Measurements from ENCODE around the gene DENND5B. TPM values are rescaled to one million over a fixed set of nuclear protein-coding genes. Genes with fewer than 3 reads are reported as not detected.

The DENND5B gene
- total and polyA plus RNA-seq, 2 of the 4 experiments (the other 2 are of a cell fraction): 5.5 to 13.4 TPM

- no peaks in the 10 kb centered on the region for H3K9me3 ChIP-seq (ENCODE audit: control insufficient read depth, insufficient read depth, low read length)
- intact Hi-C loops (cut with micrococcal nuclease): no loop called here
- H3K56ac ChIP-seq (ENCODE audit: extremely low read depth, insufficient read depth, low read length): no peak overlapping the region
- no peak overlapping the region for H2BK15ac ChIP-seq (ENCODE audit: low read depth, low read length)
- peaks cover 4% of the 10 kb centered on the region for H3K9me1 ChIP-seq (ENCODE audit: insufficient read depth, low read length)
- H3K27me3 ChIP-seq (ENCODE audit: control insufficient read depth, insufficient read depth, low read length): no peaks in the 10 kb centered on the region
- no peak overlapping the region for H2BK20ac ChIP-seq (ENCODE audit: low read depth, low read length)
- no peak overlapping the region for H3K4me3 ChIP-seq (ENCODE audit: insufficient read depth, low read depth, low read length)
- BruUV-seq (replicated peaks): no TSS peak
- TF ChIP-seq FOS (IDR thresholded peaks at IDR 0.05; ENCODE audit: low read depth, low read length) (no peak), CEBPB (IDR thresholded peaks at IDR 0.05; ENCODE audit: low read depth, low read length) (no peak), MAZ (IDR thresholded peaks at IDR 0.05; ENCODE audit: borderline replicate concordance, low read depth, low read length) (no peak), USF2 (IDR thresholded peaks at IDR 0.05; ENCODE audit: low read depth, low read length) (no peak), MAFK (IDR thresholded peaks at IDR 0.05; ENCODE audit: low read depth, low read length) (no peak), MXI1 (IDR thresholded peaks at IDR 0.05; ENCODE audit: borderline replicate concordance, low read depth, low read length) (no peak), CTCF (conservative IDR thresholded peaks at IDR 0.05; ENCODE audit: low read depth, low read length) (no peak), POLR2A (IDR thresholded peaks at IDR 0.05; ENCODE audit: low read depth, low read length) (no peak), SMC3 (IDR thresholded peaks at IDR 0.05; ENCODE audit: low read depth, low read length) (no peak), NFE2L2 (IDR thresholded peaks at IDR 0.05; ENCODE audit: low read depth, low read length) (no peak), ELK1 (IDR thresholded peaks at IDR 0.05; ENCODE audit: borderline replicate concordance, low read depth, low read length) (no peak), RAD21 (IDR thresholded peaks at IDR 0.05; ENCODE audit: low read length) (no peak), CHD1 (IDR thresholded peaks at IDR 0.05; ENCODE audit: low read depth, low read length) (no peak), RCOR1 (IDR thresholded peaks at IDR 0.05; ENCODE audit: insufficient replicate concordance, low read length) (no peak)
- no peak overlapping the region for H2AK9ac ChIP-seq (replicated peaks; ENCODE audit: low read depth, low read length, poor library complexity)
- H4K5ac ChIP-seq (ENCODE audit: low read depth, low read length): no peak overlapping the region
- H3K23ac ChIP-seq (ENCODE audit: low read depth, low read length): no peak overlapping the region
- no peak overlapping the region for H3K4ac ChIP-seq (ENCODE audit: low read depth, low read length)
- H3K4me2 ChIP-seq (ENCODE audit: low read depth, low read length): no peak overlapping the region
- no peak overlapping the region for H3K9ac ChIP-seq (ENCODE audit: low read depth, low read length)
- no peak overlapping the region for H2BK5ac ChIP-seq (ENCODE audit: low read depth, low read length, poor library complexity, severe bottlenecking)
- H4K20me1 ChIP-seq (ENCODE audit: insufficient read depth, low read length): no peaks in the 10 kb centered on the region
- DNase-seq (no peak), ATAC-seq (ENCODE audit: low read depth) (no peak)
- ChIA-PET POLR2A (ENCODE audit: unreplicated experiment) (no interaction called here), CTCF (no interaction called here)
- H3K27ac ChIP-seq (ENCODE audit: insufficient read depth, low read length): no peak overlapping the region
- WGBS, 2 experiments (ENCODE audit: extremely low coverage in 2 of 2, insufficient read length in 1 of 2): no CpG with 5 or more reads among the region's 6 CpGs
- H3K14ac ChIP-seq (replicated peaks; ENCODE audit: low read depth, low read length): no peak overlapping the region
- in situ Hi-C loops (cut with MboI; ENCODE audit: low sequenced_read_pairs): no loop called here
- no peak overlapping the region for H4K8ac ChIP-seq (ENCODE audit: low read depth in 2 of 2, low read length in 2 of 2)
- no peak overlapping the region for H4K91ac ChIP-seq (ENCODE audit: insufficient read depth, low read depth, low read length)
- H2BK120ac ChIP-seq (ENCODE audit: low read depth, low read length): no peak overlapping the region
- H3K18ac ChIP-seq (ENCODE audit: low read depth, low read length): no peak overlapping the region
- dilution Hi-C loops (cut with HindIII; ENCODE audit: low sequenced_read_pairs, unreplicated experiment): no loop called here
- H2AK5ac ChIP-seq (ENCODE audit: low read depth, low read length): no peak overlapping the region
- no peaks in the 10 kb centered on the region for H3K36me3 ChIP-seq (ENCODE audit: control insufficient read depth, insufficient read depth, low read length)
- no peak overlapping the region for H2AFZ ChIP-seq (replicated peaks; ENCODE audit: low read length, poor library complexity)
- peaks cover 2% of the 10 kb centered on the region; the same call in 1 of the 2 replicates for H3K4me1 ChIP-seq (ENCODE audit: control insufficient read depth, insufficient read depth, low read length)
- 0 out of 4 replicates have a peak, but pooled peaks cover 4 to 5% of the 10 kb centered on the region in 2 experiments for H3K79me1 ChIP-seq (ENCODE audit: low read depth in 1 of 2, low read length in 2 of 2)
These were observed 119.9 kb downstream of the DENND5B start for GRCh38 chr12:31471051-31471450.

All from IMR-90 (cell line).